IPS-NIHi7 (cell line): Measurements from ENCODE around the gene RPL18.

Experiments
- DNase-seq: peaks from one replicate; pipeline ENCODE4 v3.0.0; 2012; ENCODE audit warnings: mixed read lengths; ENCODE audit errors: extremely low spot score

Gene RPL18

GRCh38 chr19:48630296-48631063 lies 11.5 kb upstream of the RPL18 start:
- DNase-seq, result peak; percentile 53

GRCh38 chr19:48629599-48630295 lies 10.8 kb upstream of the RPL18 start:
- peak; percentile 86 for DNase-seq

GRCh38 chr19:48629297-48629598 lies 10.3 kb upstream of the RPL18 start:
- no peak for DNase-seq

- DNase-seq, result no peak
Measured at GRCh38 chr19:48628486-48629296, 9.7 kb upstream of the RPL18 start.

GRCh38 chr19:48627865-48628314 lies 8.9 kb upstream of the RPL18 start:
- no peak for DNase-seq

GRCh38 chr19:48627201-48627864 lies 8.4 kb upstream of the RPL18 start:
- no peak for DNase-seq

DNA sequence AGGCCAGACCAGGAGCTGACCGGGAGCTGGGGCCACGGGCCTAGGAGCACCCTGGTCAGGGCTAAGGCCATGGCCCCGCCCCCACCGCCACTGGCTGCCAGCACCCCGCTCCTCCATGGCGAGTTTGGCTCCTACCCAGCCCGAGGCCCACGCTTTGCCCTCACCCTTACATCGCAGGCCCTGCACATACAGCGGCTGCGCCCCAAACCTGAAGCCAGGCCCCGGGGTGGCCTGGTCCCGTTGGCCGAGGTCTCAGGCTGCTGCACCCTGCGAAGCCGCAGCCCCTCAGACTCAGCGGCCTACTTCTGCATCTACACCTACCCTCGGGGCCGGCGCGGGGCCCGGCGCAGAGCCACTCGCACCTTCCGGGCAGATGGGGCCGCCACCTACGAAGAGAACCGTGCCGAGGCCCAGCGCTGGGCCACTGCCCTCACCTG lies 6.9 kb upstream of the RPL18 start:
- no peak for DNase-seq

DNA sequence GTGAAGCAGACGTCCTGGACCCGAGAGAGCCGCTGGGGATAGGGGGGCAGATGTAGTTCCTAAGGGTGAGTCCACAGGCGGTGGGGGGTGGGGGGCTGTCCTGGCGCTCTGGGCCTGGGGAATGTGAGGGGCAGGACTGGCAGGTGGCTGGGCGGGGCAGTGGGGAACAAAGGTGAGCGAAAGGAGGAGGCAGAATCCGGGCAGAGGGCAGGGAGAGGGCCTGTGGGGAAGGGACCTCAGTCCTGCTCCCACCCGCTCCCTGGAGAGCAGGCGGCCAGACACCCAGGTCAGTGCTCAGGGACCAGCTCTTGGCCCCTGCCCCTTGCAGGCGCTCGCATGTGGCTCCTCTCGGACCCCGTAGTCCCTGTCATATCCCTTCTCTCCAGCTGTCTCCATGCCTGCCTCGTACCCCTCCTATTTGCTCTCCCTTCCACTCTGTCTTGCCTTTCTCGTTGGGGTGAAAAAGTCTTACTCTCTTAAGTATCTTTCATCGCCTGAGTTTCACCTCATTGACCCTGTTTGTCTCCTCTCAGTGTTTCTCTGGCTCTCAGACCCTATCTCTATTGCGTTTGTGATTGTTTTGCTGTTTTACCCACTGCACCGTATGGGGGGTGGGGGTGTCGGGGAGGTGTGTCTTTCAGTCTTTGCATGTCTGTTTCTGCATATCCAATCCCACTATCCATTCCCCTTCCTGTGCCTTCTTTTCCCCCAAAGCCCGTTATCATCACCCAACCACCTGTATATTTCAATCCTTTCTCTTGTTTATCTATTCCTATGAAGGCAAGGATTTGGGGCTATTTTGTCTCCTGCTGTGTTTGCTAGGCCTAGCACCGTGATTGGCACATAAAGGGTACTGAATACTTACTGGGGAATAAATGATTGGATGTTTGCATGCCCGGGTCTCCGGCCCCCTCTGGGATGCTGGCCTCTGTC lies 6.1 kb upstream of the RPL18 start:
- no peak for DNase-seq

DNA sequence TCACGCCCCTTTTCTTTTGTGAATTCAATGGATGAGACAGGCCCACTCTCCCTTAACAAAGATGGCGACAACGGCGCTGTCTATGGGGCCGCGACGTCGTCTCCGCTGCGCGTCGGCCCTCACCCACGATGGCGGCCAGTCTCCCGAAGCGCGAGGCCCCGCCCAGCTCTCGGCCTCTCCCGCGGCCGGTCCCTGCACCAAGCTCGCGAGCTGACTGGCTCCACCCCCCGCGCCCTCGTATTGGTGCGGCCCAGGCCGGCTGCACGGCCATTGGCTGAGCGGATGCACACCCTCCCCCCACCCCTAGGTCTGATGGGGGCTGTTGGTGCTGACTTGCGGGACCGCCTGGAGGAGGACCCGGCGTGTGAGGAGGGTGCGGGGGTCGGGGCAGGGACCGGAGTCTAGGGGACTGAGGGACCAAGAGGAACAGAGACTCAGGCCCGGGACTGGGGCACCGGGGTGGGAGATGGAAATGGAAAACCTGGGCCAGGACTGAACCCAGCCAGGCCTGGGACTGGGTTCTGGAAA lies 5.2 kb upstream of the RPL18 start:
- peak; percentile 93 for DNase-seq

GRCh38 chr19:48623556-48624066 lies 4.6 kb upstream of the RPL18 start:
- DNase-seq, result no peak

- DNase-seq, result no peak
Measured at GRCh38 chr19:48619692-48620585, 961 bp upstream of the RPL18 start.

DNA sequence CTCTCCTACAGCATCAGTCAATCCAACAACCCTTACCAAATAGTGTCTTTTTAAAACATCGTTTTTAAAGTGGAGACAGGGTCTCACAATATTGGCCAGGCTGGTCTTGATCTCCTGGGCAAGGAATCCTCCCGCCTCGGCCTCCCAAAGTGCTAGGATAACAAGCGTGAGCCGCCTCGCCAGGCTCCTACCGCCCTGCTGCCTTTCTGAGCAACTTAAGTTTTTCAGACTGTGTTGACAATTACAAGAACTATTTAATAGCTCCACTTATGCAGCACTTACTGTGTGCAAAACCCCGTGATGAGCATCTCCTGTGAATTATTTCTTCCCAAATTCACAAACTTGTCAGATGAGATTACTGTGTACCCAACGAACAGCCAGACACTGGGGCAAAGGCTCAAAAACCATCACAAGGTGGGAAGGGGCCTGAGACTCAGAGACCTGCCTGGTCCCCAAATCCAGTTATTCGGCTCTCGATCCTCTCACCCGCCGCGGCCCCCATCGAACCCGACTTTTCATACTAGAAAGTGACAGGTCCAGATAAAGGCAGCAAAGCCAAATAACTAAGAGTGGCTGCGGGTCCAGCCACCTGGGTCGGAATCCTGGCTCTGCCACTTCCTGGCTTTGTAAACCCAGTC lies 581 bp downstream of the RPL18 start:
- DNase-seq, result no peak

GRCh38 chr19:48617146-48617937 lies 1.6 kb downstream of the RPL18 start:
- DNase-seq, result no peak

DNA sequence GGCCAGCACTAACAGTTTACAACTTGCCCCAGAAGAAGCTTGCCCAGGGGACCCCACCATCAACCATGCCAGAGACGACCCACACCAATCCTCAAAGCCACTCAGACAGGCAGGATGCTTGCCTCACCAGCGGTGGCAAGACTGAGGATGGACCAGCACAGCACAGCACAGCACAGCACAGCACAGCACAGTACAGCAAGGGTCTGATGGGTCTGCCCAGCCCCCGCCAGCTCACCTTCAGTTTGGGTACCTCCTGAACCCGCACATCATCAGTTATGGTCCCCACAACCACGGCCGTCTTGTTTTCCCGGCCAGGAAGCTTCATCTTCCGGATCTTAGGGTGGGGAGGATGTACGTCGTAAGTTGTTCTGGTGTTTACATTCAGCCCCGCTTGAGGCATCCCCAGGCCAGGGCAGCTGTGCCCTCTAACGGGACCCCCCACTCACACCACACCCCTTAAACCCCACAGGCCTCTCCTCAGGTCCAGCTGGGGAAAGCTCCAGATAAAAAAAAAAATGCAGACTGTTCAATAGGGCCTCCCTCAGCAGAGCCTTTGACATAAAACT lies 2.4 kb downstream of the RPL18 start:
- DNase-seq, result no peak

GRCh38 chr19:48616041-48616436 lies 2.9 kb downstream of the RPL18 start:
- no peak for DNase-seq

DNA sequence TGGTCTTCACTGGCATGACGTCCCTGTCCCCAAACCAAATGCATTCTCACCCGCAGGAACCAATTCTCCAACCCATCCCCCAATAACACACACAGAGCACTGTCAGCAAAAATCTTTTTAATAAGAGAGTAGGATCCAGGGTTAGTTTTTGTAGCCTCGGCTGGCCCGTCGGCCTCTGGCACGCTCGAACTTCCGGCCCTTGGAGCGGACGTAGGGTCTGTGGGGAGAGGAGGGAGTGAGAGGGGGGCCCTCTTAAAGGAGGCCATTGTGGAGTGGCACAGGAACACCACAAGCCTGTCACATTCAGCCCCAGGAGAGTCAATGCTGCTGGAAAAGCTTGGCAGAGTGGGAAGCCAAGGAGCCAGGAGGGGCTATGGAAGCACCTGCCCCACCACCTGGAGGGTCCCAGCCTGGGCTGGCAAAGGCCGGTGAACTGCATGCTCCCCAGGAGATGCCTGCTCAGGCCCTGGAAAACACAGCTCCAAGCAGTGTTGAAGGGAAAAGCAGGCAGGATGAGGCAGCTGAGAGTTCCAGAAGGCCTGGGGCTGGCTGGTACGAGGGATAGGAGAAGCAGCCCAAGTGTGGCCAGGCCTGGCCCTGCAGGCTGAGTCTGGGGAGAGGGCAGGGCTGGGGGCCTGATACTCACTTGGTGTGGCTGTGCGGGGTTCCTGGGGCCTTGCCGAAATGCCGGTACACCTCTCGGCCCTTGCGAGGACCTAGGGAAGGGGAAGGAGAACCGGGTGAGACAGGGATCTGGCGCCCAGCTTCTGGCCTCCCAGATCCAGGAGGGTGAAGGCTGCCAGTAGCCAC lies 3.5 kb downstream of the RPL18 start:
- DNase-seq, result no peak
